Right lung (tissue), 5 donors: ENCODE results near the gene ELOVL6. TPM values are rescaled to one million over a fixed set of nuclear protein-coding genes. Genes with fewer than 3 reads are reported as not detected.
"Not testable (repeated sequence)": the region's sequence is repeated elsewhere in the genome, so short reads cannot be mapped to it uniquely, and the experiment has no call there.

Experiments used
- DNase-seq, 2 donors: peaks; one replicate each; pipeline ENCODE4 v3.0.0-alpha.2; 2013
- polyA plus RNA-seq, 5 donors: library from polyadenylated mRNA; unstranded; fragments of 120-200 nt; gene quantifications; one replicate each; pipeline versions ENCODE4 v1.2.1 to v1.2.3, GENCODE V29; 2013; ENCODE audit warnings: inconsistent platforms in 1 of 5, low replicate concordance in 1 of 5; ENCODE audit not compliant: insufficient read length in 5 of 5, insufficient read depth in 1 of 5

Gene ELOVL6
- polyA plus RNA-seq, 5 donors, result 10.1 to 16.6 (median 10.5) TPM

DNA sequence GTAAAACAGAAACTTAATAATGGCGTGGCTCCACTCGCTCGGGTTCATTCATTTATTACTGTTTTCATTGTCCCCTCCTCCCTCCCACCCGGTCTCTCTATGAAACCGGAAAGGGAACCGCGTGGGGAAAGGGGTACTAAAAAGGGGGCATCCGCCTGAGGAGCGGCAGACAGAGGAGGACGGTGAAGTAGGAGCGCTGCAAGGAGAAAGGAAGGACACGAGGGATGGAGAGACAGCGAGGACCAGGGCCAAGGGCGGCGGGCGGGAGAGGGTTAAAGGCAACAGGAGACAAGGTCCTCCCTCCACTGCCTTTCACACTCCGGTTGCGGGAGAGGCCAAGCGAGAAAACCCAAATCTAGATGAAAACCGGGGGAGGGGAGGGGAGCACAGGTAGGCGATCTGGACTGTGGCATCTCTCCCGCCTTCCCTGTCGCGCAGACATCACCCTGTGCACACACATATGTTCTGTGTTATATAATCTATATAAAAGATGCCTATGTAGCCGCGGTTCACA is 829 bp downstream of the ELOVL6 start:
- peak; percentile 51 to 58 for DNase-seq

DNA sequence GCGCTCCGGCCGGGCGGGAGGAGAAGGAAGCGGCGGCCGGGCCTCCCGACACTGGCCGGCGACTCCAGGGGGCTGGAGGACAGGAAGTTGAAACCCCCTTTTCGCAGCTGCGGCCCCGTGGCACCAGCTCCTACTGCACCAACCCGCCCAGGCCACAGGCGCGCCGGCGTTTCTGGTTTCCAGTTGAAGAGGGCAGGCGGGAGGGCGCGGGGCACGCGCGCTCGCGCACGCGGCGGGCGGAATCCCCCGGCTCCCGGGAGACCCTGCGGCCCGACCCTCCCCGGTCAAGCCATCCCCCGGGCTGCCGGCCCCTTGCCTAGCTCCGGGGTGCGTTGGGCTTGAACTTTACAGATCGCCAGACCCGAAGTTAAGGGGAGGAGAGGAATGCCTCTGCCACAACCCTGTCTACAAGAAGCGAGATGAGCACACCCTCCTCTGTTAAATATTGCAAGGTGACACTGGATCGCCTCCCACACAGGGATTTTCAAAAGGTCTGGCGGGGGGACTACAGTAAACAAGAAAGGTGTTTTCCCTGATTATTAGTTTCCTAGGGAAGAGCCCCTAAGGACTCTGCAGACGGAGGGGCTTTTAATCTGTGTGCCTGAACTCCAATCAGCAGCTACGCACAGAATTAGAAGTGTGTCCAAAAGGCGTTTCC is 1.4 kb downstream of the ELOVL6 start:
- DNase-seq, result peak; percentile 60 to 64

DNA sequence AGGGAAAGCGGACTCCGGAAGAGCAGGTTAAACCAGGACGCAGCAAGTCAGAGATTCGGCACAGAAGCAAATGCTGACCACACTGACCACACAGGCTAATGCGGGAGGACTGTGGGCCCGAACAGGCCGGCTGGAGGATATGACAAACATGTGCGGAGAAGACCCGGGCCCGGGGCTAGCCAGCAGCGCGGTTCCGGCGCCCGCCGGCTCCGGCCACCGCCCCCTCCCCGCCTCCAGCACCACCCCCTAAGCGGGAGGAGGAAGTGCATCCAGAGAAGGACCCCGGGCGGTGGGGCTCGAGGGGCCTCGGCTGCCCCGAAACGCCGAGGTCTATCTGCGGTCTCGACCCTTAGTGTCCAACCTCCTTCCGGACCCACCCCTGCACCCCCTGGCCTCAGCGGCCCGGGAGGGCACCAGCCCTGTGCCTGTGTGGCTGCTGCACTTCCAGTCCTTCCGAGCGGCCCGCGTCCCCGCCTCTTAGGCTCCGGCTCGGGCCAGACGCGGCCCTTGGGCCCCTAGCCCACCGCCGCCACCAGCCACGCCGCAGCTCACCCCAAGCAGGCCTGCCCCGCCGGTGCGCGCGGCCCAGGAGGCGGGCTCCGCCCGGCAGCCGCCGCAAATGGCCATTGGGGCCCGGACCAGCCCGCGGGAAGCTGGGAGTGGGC is 2.1 kb downstream of the ELOVL6 start:
- peak; percentile 67 to 70 for DNase-seq

DNA sequence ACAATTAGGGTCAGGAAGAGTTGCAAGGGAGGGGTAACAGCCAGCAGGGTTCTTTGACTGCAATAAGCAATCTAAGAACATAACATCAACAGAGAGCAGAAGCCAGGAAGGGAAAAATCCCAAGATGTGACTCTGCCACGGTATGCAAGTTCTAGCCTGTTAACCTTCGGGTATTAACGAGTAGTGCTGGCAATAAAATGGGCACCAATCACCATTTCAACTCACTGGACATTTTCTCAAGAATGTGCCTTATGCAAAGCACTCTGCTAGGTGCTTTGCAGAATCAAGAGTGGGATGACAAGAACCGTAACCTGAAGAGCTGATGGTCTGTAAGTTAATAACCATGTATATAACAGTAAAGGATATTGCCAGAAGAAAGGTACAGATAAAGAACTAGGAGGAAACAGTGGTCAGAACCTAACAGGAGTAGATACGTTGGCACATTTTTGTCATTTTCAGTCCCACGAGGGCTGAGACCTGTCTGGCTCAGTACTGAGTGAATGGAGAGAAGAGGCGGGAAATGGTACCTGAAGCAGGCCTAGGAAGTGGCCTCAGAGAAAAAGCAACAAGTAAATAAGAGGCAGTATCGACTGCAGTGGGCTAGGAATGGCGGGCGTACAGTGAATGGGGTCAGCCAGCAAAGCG is 2.7 kb downstream of the ELOVL6 start:
- DNase-seq, result peak in 1 of 2 donors; percentile 8

DNA sequence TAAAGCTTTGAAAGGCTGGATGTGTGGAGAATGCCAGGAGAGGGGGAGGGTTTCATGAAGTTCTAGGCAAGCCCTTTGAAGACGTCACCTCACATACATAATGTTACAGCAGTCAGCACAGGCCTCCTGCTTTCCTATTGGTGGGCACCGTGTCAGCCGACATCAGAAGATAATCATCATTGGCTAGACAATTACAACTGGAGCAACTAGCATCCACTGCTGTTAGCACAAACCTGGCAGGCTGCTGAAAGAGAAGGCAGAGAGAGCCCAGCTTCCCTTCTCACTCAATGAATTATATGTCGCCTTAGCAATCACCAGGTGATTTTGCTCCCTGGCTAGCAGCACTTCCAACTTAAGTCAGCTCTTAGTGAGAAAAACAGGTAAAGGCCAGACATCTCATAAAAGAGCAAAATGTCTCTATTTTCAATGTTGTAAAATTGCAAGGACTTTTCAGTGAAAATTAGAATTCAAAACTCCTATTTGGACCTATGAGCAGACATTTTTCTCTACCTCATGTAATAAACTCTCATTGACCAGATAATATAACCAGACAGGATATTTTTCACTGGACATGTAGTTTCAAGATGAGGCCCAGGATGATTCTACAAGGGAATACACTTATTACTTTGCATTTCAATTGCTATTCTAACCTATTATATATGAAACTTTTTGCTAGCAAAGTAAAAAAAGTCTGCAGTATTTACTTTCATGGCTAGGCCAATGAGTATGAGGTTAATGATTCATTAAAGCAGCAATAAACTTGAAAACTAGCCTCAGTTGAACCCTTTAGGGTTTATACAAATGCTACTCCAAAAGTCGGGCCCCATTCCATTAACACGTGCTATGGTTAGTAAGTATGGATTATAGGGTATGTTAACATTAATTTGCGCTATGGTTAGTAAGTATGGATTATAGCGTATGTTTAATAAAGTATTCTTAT is 4.3 kb downstream of the ELOVL6 start:
- peak; percentile 85 to 91 for DNase-seq

DNA sequence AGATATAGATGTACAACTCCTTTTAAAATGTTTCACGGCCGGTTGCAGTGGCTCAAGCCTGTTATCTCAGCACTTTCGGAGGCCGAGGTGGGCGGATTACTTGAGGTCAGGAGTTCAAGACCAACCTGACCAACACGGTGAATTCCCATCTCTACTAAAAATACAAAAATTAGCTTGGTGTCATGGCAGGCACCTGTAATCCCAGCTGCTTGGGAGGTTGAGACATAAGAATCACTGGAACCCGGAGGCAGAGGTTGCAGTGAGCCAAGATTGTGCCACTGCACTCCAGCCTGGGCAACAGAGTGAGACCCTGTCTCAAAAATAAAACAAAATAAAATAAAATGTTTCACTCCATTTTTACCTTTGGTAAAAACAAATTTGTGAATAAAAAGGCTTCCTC is 5.1 kb downstream of the ELOVL6 start:
- DNase-seq, result not testable (repeated sequence)

DNA sequence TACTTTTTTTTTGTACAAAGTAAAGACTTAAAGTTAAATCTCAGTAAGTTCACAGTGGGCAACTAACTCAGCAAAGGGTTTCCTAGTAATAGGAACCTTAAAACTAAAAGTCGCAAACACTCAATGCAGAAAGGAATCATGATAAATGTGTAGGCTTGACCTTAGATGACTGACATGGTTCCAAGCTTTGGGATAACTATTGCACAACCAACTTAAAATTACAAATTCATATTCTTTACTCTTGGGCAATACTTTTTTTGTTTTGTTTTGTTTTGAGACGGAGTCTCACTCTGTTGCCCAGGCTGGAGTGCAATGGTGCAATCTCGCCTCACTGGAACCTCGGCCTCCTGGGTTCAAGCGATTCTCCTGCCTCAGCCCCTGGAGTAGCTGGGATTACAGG is 8.2 kb downstream of the ELOVL6 start:
- no peak for DNase-seq

DNA sequence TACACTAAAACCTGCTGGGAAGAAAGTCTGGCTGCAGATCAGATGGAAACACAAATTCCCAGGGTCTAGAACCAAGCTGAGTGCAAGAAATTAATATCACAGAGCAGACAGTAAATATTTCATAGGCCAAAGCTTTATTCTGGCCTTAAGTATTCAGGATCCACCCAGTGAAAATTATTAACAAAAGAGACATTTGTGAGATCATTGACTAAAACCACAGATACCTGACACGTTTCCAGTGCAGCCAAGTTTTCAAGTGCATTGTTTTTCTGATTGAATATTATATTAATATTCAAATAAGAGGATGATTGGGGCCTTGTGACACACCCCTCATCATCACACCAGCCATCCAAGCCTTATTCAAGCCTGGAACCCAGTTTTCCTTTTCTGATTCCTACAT is 10.3 kb downstream of the ELOVL6 start:
- DNase-seq, result no peak

DNA sequence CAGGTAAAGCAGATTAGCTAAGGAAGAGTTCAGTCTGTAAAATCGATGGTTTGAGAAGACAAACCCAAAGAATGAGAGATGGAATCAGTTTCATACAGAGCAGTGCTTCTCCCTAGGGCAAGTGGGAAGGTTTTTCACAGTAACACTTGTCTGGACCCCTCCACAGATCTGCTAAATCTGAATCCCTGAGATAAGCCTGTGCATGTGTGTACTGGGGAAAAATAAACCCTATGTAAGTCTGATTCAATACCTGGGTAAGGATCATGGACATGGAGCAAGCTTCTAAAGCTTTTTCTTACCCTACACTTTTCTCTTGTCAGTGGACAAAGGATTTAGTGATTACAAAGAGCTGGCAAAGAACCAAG is 13.6 kb downstream of the ELOVL6 start:
- no peak for DNase-seq

DNA sequence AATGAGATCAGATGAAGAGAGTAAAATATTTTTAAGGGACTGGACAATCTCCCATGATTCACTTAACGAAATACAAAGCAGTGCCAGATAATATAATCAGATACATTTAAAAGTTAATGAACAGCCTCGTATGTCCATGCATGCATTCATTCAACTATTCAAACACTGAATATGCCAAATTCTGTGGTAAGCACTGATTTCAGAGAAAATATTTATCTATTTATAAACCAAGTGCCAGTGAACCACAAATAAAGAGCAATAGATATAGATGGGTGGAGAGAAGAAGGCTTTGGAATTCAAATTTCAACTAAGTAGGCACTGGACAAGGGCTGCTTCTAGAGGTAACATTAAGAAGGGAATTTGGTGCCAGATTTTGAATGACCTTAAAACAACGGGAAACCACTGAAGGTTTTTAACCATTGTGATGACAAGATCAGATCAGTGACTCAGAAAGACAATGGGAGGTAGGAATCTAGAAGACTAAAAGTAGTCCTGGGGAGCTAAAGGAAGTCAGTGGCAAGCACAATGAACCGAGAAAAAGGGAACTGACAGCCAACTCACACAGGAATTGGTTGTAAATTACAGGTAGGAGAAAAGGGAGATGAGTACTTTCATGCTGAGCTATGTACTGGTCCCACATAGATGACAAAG is 14.2 kb downstream of the ELOVL6 start:
- no peak for DNase-seq

DNA sequence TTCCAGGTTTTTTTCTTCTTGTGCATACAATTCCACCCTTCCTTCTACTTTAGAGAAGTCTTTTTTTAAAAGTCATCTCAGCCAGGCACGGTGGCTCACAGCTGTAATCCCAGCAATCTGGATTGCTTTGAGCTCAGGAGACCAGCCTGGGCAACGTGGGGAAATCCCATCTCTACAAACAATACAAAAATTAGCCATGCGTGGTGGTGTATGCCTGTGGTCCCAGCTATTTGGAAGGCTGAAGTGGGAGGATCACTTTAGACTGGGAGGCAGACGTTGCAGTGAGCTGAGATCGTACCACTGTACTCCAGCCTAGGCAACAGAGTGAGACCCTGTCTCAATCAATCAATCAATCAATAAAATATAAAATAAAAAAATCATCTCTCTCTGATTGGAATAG is 14.8 kb downstream of the ELOVL6 start:
- no peak for DNase-seq

DNA sequence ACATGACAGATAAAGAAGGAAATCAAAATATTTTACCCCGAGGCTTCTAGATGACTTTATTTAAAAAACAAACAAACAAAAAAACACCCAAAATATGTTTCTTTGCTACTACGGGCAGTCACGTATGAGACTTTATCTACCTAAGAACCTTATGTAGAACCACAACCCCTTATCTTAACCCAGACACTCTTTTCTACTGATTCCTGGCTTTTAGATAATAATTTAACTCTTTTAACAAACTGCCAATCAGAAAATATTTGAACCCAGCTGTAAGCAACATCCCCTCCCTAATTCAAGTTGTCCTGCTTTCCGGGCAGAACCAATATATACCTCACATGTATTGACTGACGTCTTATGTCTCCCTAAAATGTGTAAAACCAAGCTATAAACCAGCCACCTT is 15.4 kb downstream of the ELOVL6 start:
- DNase-seq, result no peak

DNA sequence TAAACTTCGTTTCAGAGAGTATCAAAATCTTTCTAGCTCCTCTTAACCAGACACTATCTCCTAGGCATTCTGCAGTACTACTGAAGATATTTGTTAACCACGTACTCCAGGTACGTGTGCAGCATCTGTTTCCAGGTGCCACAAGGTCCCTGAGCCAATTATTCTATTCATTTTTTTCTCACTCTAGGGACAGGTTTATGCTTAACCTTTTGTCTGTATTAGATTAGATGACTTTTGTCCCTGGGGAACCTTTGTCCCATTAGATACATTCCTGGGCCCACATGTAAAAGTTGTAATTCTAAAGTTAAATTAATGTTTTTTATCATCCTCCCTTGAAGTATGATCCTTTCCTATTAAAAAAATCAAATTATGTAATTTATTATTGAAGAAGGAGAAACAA is 16.5 kb downstream of the ELOVL6 start:
- no peak for DNase-seq

GRCh38 chr4:110175634-110176033 is 22.8 kb downstream of the ELOVL6 start:
- DNase-seq, result no peak

GRCh38 chr4:110172972-110173371 is 25.4 kb downstream of the ELOVL6 start:
- no peak for DNase-seq

DNA sequence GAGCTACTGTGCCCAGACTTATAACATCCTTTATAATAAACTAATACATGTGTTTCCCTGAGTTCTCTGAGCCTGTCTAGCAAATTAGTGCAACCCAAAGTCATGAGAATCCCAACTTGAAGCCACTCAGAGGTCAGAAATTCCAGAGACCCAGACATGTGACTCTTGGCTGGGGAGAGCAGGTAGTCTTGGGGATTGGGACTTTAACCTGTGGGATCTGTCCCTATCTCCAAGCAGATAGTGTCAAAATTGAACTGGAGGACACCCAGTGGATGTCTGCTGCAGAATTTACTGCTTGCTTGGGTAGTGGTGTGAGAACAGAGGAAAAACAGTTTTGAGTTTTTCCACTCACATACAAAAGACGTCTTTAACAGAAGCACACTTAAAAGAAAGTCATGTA is 26.4 kb downstream of the ELOVL6 start:
- no peak for DNase-seq

- no peak for DNase-seq
These were observed 27.6 kb downstream of the ELOVL6 start for GRCh38 chr4:110170861-110171260.

DNA sequence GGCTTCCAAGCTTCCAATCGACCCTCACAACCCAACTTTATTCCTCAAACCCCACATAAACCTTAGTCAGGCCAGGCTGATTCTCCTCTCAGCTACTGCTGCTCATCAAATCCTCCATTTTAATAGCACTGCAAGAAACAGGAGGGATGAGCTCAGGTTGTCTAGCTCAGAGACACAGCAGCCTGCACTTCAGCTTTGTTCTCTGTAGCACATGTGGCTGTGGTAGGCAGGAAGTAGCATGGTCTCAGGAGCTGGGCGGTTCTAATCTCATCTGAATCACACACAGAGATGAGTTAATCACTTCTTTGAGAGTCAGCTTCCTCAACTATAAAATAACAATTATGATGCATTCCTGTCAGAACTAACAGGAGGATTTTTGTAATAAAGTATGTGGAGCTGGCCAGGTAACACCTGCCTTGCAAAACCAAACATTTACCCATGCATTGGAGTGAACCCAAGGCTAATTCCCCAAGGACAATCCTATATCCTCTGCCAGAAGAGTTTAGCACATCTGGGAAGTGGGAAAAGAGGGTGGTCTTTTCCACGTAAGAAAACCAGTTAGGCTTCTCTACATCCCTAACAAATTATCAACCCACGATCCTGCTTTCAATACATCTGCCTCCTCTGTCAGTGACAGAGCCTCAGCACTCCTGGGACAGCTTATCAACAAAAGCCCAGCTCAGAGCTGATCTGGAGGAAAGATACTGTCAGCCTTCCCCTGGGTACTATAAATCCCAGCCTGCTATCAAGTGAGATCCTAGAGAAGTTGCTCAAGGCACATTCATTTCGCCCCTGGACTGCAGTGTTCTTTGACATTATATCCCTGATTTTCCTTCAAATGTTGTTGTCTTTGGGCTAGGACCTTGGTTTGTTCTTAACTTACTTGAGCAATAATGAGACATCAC is 32.8 kb downstream of the ELOVL6 start:
- DNase-seq, result no peak

- DNase-seq, result no peak
These were observed 33.6 kb downstream of the ELOVL6 start for GRCh38 chr4:110164856-110165255.

DNA sequence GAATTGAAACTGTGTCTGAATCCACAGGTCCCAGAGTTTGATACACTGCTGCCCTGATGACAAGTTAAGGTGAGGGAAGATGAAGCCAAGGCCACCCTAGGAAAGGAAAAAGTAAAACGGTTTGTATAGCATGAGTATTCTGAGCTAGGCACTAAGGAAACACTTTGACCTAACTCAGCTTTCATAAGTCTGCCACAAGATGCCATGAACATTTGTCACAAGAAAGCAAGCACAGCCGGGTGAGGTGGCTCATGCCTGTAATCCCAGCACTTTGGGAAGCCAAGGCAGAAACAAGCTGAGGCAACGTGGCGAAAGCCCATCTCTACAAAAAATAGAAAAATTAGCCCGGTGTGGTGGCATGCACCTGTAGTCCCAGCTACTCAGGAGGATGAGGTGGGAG is 34.2 kb downstream of the ELOVL6 start:
- no peak for DNase-seq
